ENCODE data around the gene RSPH1. TPM values are rescaled to one million over a fixed set of nuclear protein-coding genes. Genes with fewer than 3 reads are reported as not detected.

Gene RSPH1
- total RNA-seq, 1 experiment from 2014 or later = 0.26 TPM

DNA sequence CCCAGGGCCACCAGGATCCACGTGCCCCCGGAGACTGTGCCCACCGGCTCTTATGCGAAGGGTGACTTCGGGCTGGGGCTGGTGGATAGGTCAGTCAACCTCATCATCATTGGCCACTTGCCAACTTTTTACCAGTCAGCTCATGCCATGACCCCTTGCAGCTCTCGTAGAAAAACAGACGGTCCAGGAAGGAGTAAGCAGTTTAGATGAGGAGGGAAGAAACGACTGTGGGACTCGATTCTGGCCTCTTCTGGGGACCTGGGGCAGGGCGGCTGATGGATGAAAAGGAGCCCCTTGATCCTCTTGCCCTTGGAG lies 51.3 kb downstream of the RSPH1 start:
- Histone ChIP-seq H3K4me2 (ENCODE audit: low read depth, low read length, poor library complexity, severe bottlenecking) (no peak overlapping the region), H2AFZ (ENCODE audit: low read length) (no peak overlapping the region), H3K27me3 (ENCODE audit: low read length) (no peaks in the 10 kb centered on the region), H3K4me3 (ENCODE audit: low read length) (no peak overlapping the region), H3K79me2 (ENCODE audit: low read length) (no peaks in the 10 kb centered on the region), H4K20me1 (ENCODE audit: insufficient read depth, low read depth, low read length) (0 out of 2 replicates have a peak, but pooled peaks cover 6% of the 10 kb centered on the region), H3K27ac (ENCODE audit: low read length) (no peak overlapping the region), H3K4me1 (ENCODE audit: low read length) (no peaks in the 10 kb centered on the region), H3K36me3 (ENCODE audit: insufficient read depth, low read length) (no peaks in the 10 kb centered on the region), H3K9me2 (replicated peaks; ENCODE audit: insufficient read depth, low read length) (no peaks in the 10 kb centered on the region), H3K9ac (ENCODE audit: low read length) (no peak overlapping the region), H3K9me3 (ENCODE audit: low read length) (no peaks in the 10 kb centered on the region)
- no peak for DNase-seq

DNA sequence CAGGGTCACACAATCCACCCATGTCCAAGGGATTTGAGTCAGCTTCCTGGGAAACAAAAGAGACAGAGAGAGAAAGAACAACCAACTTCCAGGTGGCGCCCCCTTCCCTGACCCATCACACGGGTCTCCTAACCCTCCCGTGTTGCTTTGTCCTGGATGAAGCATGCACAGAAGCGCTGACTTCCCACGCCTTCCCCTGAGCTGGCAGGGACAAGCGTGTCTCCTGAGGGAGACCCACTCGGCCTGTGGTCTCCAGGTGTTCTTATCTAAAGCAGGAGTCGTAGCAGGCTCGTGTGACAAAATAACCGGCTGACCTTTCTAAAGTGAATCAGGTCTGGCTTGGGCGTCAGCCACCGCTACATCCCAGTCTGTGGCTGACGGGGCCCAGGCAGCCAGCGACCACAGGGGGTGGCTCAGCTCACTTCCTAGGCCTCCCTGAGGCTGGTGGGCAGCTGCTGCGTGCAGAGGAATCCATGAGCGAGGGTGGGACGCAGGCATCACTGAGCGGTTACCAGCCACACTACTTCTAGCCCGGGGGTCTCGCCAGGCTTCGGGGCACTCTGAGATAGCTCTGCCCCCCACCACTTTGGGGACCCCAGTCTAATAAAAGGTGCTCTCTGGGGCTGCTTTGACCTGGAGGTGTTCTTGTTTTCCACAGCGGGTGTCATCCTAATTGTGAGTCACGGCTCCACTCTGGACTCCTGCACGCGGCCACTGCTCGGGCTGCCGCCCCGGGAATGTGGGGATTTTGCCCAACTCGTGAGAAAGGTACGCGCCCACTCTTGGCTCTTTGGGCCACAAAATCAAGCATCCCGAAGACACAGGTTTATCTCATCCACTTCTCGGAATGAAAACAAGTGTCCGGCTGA lies 51.9 kb downstream of the RSPH1 start:
- H3K4me1 ChIP-seq (ENCODE audit: low read length) = no peaks in the 10 kb centered on the region
- no peaks in the 10 kb centered on the region for H3K9me3 ChIP-seq (ENCODE audit: low read length)
- H2AFZ ChIP-seq (ENCODE audit: low read length) = no peak overlapping the region
- 0 out of 2 replicates have a peak, but pooled peaks cover 6% of the 10 kb centered on the region for H4K20me1 ChIP-seq (ENCODE audit: insufficient read depth, low read depth, low read length)
- no peaks in the 10 kb centered on the region for H3K79me2 ChIP-seq (ENCODE audit: low read length)
- no peak for DNase-seq
- H3K4me2 ChIP-seq (ENCODE audit: low read depth, low read length, poor library complexity, severe bottlenecking) = no peak overlapping the region
- no peak overlapping the region for H3K9ac ChIP-seq (ENCODE audit: low read length)
- H3K36me3 ChIP-seq (ENCODE audit: insufficient read depth, low read length) = no peaks in the 10 kb centered on the region
- H3K27ac ChIP-seq (ENCODE audit: low read length) = no peak overlapping the region
- no peak overlapping the region for H3K4me3 ChIP-seq (ENCODE audit: low read length)
- no peaks in the 10 kb centered on the region for H3K27me3 ChIP-seq (ENCODE audit: low read length)
- no peaks in the 10 kb centered on the region for H3K9me2 ChIP-seq (replicated peaks; ENCODE audit: insufficient read depth, low read length)

DNA sequence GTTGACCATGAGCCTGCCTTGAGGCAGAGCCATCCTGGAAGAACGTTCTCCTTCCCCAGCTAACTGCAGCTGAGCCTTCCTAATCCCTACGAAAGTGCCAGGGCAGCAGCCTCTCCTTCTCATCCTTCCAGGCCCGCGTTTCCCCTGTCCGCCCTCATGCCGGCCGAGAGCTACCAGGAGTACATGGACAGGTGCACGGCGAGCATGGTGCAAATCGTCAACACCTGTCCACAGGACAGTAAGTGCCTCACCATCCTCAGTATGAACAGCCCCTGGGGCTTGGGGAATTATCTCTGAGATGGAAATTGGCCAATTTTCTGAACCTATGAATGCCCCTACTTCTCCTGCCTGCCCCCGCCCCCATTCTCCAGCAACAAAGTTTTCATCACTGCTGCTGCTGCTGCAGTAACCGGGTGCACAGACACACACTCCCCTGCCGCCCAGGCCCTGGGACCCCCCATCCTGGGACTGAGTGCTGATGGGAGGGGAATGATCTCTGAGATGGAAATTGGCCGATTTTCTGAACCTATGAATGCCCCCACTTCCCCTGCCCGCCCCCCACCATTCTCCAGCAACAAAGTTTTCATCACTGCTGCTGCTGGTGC lies 52.7 kb downstream of the RSPH1 start:
- no peaks in the 10 kb centered on the region for H3K9me3 ChIP-seq (ENCODE audit: low read length)
- H3K9ac ChIP-seq (ENCODE audit: low read length) = no peak overlapping the region
- H3K4me1 ChIP-seq (ENCODE audit: low read length) = no peaks in the 10 kb centered on the region
- no peaks in the 10 kb centered on the region for H3K79me2 ChIP-seq (ENCODE audit: low read length)
- H4K20me1 ChIP-seq (ENCODE audit: insufficient read depth, low read depth, low read length) = 0 out of 2 replicates have a peak, but pooled peaks cover 6% of the 10 kb centered on the region
- no peaks in the 10 kb centered on the region for H3K27me3 ChIP-seq (ENCODE audit: low read length)
- no peak overlapping the region for H3K27ac ChIP-seq (ENCODE audit: low read length)
- H3K4me3 ChIP-seq (ENCODE audit: low read length) = no peak overlapping the region
- DNase-seq = no peak
- no peak overlapping the region for H2AFZ ChIP-seq (ENCODE audit: low read length)
- H3K4me2 ChIP-seq (ENCODE audit: low read depth, low read length, poor library complexity, severe bottlenecking) = no peak overlapping the region
- no peaks in the 10 kb centered on the region for H3K36me3 ChIP-seq (ENCODE audit: insufficient read depth, low read length)
- H3K9me2 ChIP-seq (replicated peaks; ENCODE audit: insufficient read depth, low read length) = no peaks in the 10 kb centered on the region

DNA sequence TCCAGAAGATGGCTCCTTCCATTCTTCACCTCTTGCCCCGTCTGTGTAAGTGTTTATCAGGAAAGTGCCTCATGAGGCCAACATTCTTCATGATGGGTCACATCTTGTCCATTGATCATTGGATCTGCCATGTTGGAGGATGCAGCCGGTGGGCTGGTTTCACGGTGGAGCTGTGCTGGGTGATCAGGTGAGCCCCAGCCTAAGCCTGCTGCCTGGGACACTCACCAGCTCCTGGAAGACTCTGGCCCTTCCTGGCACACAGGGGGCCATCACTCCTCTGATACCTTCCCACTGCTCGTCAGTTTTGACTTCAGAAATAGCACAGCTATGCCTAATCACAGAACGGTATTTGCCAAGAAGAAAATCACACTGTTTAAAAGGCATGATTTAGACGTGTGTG lies 54.1 kb downstream of the RSPH1 start:
- no peaks in the 10 kb centered on the region for H3K9me3 ChIP-seq (ENCODE audit: low read length)
- no peak overlapping the region for H3K4me3 ChIP-seq (ENCODE audit: low read length)
- no peaks in the 10 kb centered on the region for H3K4me1 ChIP-seq (ENCODE audit: low read length)
- no peaks in the 10 kb centered on the region for H3K79me2 ChIP-seq (ENCODE audit: low read length)
- no peak overlapping the region for H3K4me2 ChIP-seq (ENCODE audit: low read depth, low read length, poor library complexity, severe bottlenecking)
- DNase-seq = no peak
- H3K9ac ChIP-seq (ENCODE audit: low read length) = no peak overlapping the region
- H4K20me1 ChIP-seq (ENCODE audit: insufficient read depth, low read depth, low read length) = 0 out of 2 replicates have a peak, but pooled peaks cover 6% of the 10 kb centered on the region
- H3K27ac ChIP-seq (ENCODE audit: low read length) = no peak overlapping the region
- H3K36me3 ChIP-seq (ENCODE audit: insufficient read depth, low read length) = no peaks in the 10 kb centered on the region
- no peaks in the 10 kb centered on the region for H3K27me3 ChIP-seq (ENCODE audit: low read length)
- H3K9me2 ChIP-seq (replicated peaks; ENCODE audit: insufficient read depth, low read length) = no peaks in the 10 kb centered on the region
- no peak overlapping the region for H2AFZ ChIP-seq (ENCODE audit: low read length)

DNA sequence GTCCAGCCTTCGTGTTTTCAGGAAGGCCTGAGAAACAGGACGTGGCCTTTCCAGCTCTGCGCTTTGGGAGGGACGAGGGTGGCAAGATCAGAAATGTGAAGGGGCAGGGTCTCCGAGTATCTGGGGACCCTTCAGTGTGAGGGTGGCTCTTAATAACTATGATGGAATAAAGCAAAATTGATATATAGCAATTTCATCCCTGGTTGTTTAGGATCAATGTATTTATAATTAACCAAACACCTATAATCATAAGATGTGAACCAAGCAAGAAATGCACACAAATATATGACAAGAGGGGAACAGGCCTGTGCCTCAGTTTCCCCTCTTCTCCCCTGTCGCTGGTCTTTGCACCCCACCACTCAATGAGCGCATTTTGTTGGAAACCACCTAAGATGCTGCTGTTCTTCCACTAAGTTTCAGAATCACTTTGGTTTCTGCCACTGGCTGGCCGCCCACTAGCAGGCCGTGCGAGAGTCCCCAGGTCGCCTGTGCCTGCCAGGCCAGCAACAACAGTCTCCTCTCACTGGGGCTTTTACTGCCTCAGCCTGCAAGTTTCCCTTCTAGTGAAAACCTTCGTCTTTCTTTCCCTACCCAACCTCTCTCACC lies 55.7 kb downstream of the RSPH1 start:
- Histone ChIP-seq H3K9me2 (replicated peaks; ENCODE audit: insufficient read depth, low read length) (no peaks in the 10 kb centered on the region), H3K27me3 (ENCODE audit: low read length) (no peaks in the 10 kb centered on the region), H3K36me3 (ENCODE audit: insufficient read depth, low read length) (no peaks in the 10 kb centered on the region), H3K79me2 (ENCODE audit: low read length) (no peaks in the 10 kb centered on the region), H3K27ac (ENCODE audit: low read length) (no peak overlapping the region), H2AFZ (ENCODE audit: low read length) (no peak overlapping the region), H4K20me1 (ENCODE audit: insufficient read depth, low read depth, low read length) (0 out of 2 replicates have a peak, but pooled peaks cover 6% of the 10 kb centered on the region), H3K9ac (ENCODE audit: low read length) (no peak overlapping the region), H3K4me3 (ENCODE audit: low read length) (no peak overlapping the region), H3K4me2 (ENCODE audit: low read depth, low read length, poor library complexity, severe bottlenecking) (no peak overlapping the region), H3K9me3 (ENCODE audit: low read length) (no peaks in the 10 kb centered on the region), H3K4me1 (ENCODE audit: low read length) (no peaks in the 10 kb centered on the region)
- no peak for DNase-seq

GRCh38 chr21:42439284-42440186 lies 56.5 kb downstream of the RSPH1 start:
- no peaks in the 10 kb centered on the region for H3K79me2 ChIP-seq (ENCODE audit: low read length)
- H3K27ac ChIP-seq (ENCODE audit: low read length) = no peak overlapping the region
- H3K4me2 ChIP-seq (ENCODE audit: low read depth, low read length, poor library complexity, severe bottlenecking) = no peak overlapping the region
- H4K20me1 ChIP-seq (ENCODE audit: insufficient read depth, low read depth, low read length) = 0 out of 2 replicates have a peak, but pooled peaks cover 6% of the 10 kb centered on the region
- no peaks in the 10 kb centered on the region for H3K4me1 ChIP-seq (ENCODE audit: low read length)
- H3K27me3 ChIP-seq (ENCODE audit: low read length) = no peaks in the 10 kb centered on the region
- DNase-seq = no peak
- no peaks in the 10 kb centered on the region for H3K9me2 ChIP-seq (replicated peaks; ENCODE audit: insufficient read depth, low read length)
- no peak overlapping the region for H3K4me3 ChIP-seq (ENCODE audit: low read length)
- no peak overlapping the region for H3K9ac ChIP-seq (ENCODE audit: low read length)
- no peaks in the 10 kb centered on the region for H3K9me3 ChIP-seq (ENCODE audit: low read length)
- no peak overlapping the region for H2AFZ ChIP-seq (ENCODE audit: low read length)
- H3K36me3 ChIP-seq (ENCODE audit: insufficient read depth, low read length) = no peaks in the 10 kb centered on the region

GRCh38 chr21:42438316-42439205 lies 57.5 kb downstream of the RSPH1 start:
- DNase-seq = no peak
- H3K4me3 ChIP-seq (ENCODE audit: low read length) = no peak overlapping the region
- H3K9ac ChIP-seq (ENCODE audit: low read length) = no peak overlapping the region
- H2AFZ ChIP-seq (ENCODE audit: low read length) = no peak overlapping the region
- H3K36me3 ChIP-seq (ENCODE audit: insufficient read depth, low read length) = no peaks in the 10 kb centered on the region
- no peaks in the 10 kb centered on the region for H3K79me2 ChIP-seq (ENCODE audit: low read length)
- H3K27ac ChIP-seq (ENCODE audit: low read length) = no peak overlapping the region
- 0 out of 2 replicates have a peak, but pooled peaks cover 6% of the 10 kb centered on the region for H4K20me1 ChIP-seq (ENCODE audit: insufficient read depth, low read depth, low read length)
- no peak overlapping the region for H3K4me2 ChIP-seq (ENCODE audit: low read depth, low read length, poor library complexity, severe bottlenecking)
- H3K4me1 ChIP-seq (ENCODE audit: low read length) = no peaks in the 10 kb centered on the region
- H3K9me2 ChIP-seq (replicated peaks; ENCODE audit: insufficient read depth, low read length) = no peaks in the 10 kb centered on the region
- no peaks in the 10 kb centered on the region for H3K27me3 ChIP-seq (ENCODE audit: low read length)
- H3K9me3 ChIP-seq (ENCODE audit: low read length) = no peaks in the 10 kb centered on the region
